ENCODE data around the gene ASPRV1. TPM values are rescaled to one million over a fixed set of nuclear protein-coding genes. Genes with fewer than 3 reads are reported as not detected.
A peak's percentile ranks its signal among the peaks of the same experiment; 100 is the strongest.

Gene ASPRV1
- total RNA-seq, 4 donors from 2014 or later = 0.95 to 1.2 TPM; not detected in 2

DNA sequence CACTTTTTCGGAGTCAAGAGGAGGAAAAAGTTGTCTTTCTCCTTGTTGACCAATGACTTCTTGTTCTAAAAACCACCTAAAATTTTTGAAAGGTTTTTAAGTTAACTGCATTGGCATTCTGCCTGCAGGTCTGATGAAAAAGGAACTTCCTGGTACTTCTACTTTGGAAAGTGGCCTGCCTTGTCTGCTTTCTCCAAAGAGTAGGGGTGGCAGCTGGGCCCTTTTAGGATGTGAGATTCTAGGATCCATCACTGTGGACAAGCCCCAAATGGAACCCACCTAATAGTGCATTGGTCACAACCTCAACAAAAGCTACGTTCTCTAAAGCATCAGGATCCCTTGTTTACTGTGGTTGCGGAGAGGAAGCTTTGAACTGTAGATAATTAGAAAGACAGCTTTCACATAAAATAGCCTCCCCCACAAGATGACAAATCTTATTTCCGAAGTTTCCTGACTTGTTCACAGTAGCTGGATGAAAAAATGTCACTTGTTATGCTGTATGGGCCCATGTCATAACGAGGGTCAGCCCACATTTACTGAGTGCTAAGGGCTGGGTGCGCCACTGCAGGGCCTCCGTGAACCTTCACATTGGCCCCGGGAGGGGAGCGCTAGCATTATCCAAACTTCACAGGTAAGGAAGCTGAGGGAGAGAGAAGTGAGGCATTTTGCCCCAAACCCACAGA is 17.4 kb downstream of the ASPRV1 start:
- peaks cover 5% of the 10 kb centered on the region for H3K27me3 ChIP-seq
- WGBS, 2 donors (ENCODE audit: low coverage in 1 of 2) = 83 to 86% methylated on average over 1 to 9 of the region's 9 CpGs
- no peak for TF ChIP-seq POLR2AphosphoS5 (IDR thresholded peaks at IDR 0.05)
- TF ChIP-seq, protein P1, sequence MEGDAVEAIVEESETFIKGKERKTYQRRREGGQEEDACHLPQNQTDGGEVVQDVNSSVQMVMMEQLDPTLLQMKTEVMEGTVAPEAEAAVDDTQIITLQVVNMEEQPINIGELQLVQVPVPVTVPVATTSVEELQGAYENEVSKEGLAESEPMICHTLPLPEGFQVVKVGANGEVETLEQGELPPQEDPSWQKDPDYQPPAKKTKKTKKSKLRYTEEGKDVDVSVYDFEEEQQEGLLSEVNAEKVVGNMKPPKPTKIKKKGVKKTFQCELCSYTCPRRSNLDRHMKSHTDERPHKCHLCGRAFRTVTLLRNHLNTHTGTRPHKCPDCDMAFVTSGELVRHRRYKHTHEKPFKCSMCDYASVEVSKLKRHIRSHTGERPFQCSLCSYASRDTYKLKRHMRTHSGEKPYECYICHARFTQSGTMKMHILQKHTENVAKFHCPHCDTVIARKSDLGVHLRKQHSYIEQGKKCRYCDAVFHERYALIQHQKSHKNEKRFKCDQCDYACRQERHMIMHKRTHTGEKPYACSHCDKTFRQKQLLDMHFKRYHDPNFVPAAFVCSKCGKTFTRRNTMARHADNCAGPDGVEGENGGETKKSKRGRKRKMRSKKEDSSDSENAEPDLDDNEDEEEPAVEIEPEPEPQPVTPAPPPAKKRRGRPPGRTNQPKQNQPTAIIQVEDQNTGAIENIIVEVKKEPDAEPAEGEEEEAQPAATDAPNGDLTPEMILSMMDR (IDR thresholded peaks at IDR 0.05) = no peak
- TF ChIP-seq EP300 (IDR thresholded peaks at IDR 0.05; ENCODE audit: low read depth) = no peak
- no peak for TF ChIP-seq POLR2A (IDR thresholded peaks at IDR 0.05)
- H3K9me3 ChIP-seq = no peaks in the 10 kb centered on the region
- H3K4me3 ChIP-seq = no peak overlapping the region
- peaks cover 0 to 13% (median 2%) of the 10 kb centered on the region in 4 donors for H3K4me1 ChIP-seq
- no peak for DNase-seq
- peaks cover 0 to 34% (median 6%) of the 10 kb centered on the region in 4 donors for H3K36me3 ChIP-seq
- no peak overlapping the region for H3K27ac ChIP-seq
- in situ Hi-C loops (cut with MboI; ENCODE audit: low pct_ligation_motif_present in 1 of 4, low pct_unique_long_range_greater_than_20kb in 1 of 4, low sequenced_read_pairs in 3 of 4) = loop anchor here in 1 of 4 donors (25.0 kb wide), 1 partner anchor 118 kb away; no protein-coding TSS in a partner anchor
- intact Hi-C loops (cut with DNase I; ENCODE audit: low total_unique reads) = no loop called here

DNA sequence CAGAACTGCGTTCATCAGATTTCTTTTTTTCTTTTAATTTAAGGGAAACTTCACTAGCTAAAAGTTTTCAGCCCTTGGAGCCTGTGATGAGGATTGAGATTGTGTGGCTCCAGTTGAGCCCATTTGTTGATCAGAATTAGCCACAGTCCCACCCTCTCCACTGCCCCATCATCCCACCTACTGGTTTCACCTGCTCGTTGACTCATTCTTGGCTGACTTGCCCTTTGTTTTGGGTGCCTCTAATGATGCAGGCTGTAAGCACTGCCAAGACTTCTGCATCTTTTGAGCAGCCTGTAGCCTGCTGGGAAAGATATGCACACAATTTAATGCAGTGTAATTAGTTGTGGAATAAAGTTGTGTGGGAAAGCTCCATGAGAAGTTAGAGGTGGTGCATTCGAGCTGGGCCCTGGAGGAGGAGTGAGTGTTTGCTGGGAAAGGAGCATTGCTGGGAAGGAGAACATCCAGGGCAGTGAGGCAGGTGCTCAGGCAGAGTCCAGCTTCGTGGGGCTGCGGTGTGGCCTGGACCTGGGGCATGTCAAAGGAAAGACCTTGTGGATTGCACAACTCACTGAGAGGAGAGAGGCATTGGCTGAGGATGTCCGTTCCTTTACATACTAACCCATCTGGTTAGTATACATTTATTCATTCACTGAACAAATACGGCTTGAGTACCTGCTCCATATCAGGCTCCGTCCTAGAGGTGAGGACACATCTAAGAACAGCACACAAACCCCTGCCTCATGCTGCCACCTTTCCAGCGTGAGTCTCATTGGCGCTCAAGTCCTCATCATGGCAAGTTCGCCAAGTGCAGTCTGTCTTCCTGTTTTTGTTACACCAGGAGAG is 18.2 kb downstream of the ASPRV1 start:
- no peak overlapping the region for H3K27ac ChIP-seq
- in situ Hi-C loops (cut with MboI; ENCODE audit: low pct_ligation_motif_present in 1 of 4, low pct_unique_long_range_greater_than_20kb in 1 of 4, low sequenced_read_pairs in 3 of 4) = loop anchor here in 1 of 4 donors (25.0 kb wide), 1 partner anchor 119 kb away; no protein-coding TSS in a partner anchor
- WGBS, 2 donors (ENCODE audit: low coverage in 1 of 2) = 90 to 94% methylated on average over 8 to 11 of the region's 11 CpGs

DNA sequence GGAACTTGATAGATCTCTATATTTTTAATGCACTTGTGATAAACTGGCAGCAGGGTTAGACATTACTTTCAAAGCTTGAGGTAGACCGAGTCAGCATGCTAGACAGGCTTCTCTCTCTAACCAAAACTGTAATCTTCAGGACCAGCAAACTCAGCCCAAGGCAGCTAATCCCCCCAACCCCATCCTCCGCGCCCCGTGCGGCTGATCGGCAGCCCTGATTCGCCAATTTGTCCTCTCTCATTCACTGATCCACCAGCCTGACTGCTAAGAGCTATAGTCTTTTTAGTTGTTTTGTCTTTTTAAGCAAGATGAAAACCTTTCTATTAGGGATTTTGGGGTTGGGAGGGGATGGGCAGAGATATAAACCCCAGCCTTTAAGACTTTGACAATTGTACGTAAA is 20.7 kb downstream of the ASPRV1 start:
- Histone ChIP-seq H3K9me3 (no peaks in the 10 kb centered on the region), H3K27ac (no peak overlapping the region), H3K4me3 (no peak overlapping the region), H3K36me3 (peaks cover 0 to 66% (median 21%) of the 10 kb centered on the region in 4 donors), H3K27me3 (no peaks in the 10 kb centered on the region), H3K4me1 (peaks cover 0 to 7% (median 0%) of the 10 kb centered on the region in 4 donors)
- no peak for DNase-seq
- in situ Hi-C loops (cut with MboI; ENCODE audit: low pct_ligation_motif_present in 1 of 4, low pct_unique_long_range_greater_than_20kb in 1 of 4, low sequenced_read_pairs in 3 of 4) = loop anchor here in 1 of 4 donors (25.0 kb wide), 1 partner anchor 122 kb away; no protein-coding TSS in a partner anchor
- WGBS, 2 donors (ENCODE audit: low coverage in 1 of 2) = 93 to 95% methylated on average over 2 to 8 of the region's 8 CpGs
- no peak for TF ChIP-seq POLR2AphosphoS5 (IDR thresholded peaks at IDR 0.05)
- intact Hi-C loops (cut with DNase I; ENCODE audit: low total_unique reads) = no loop called here

More for the DNA sequence above, 18.2 kb downstream of the ASPRV1 start:
- Histone ChIP-seq H3K4me3 (no peak overlapping the region), H3K4me1 (peaks cover 0 to 13% (median 2%) of the 10 kb centered on the region in 4 donors), H3K27me3 (no peaks in the 10 kb centered on the region), H3K9me3 (no peaks in the 10 kb centered on the region), H3K36me3 (peaks cover 0 to 41% (median 10%) of the 10 kb centered on the region in 4 donors)
- intact Hi-C loops (cut with DNase I; ENCODE audit: low total_unique reads) = no loop called here
- no peak for DNase-seq
- TF ChIP-seq EP300 (IDR thresholded peaks at IDR 0.05; ENCODE audit: low read depth) (no peak), POLR2A (IDR thresholded peaks at IDR 0.05) (no peak), POLR2AphosphoS5 (IDR thresholded peaks at IDR 0.05) (no peak)
- TF ChIP-seq, protein P1 (IDR thresholded peaks at IDR 0.05) = no peak

DNA sequence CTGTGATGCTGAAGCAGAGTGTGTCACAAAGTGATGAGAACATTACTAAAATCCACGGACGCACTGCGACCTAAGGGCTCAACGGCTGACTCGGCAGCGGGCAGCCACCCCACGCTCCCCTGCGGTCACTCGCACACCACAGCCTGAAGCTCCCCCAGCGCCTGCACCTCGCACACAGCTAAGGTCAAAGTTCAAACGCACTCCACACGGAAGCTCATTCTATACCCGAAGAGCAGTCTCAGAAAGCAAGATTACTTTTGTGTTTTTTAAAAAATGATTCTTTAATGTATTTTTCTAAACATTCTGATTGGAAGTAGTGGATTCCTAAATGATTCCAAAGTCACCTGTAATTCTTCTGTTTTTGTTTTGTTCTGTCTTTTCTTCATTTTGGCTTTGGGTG is 21.7 kb downstream of the ASPRV1 start:
- DNase-seq = no peak
- H3K9me3 ChIP-seq = no peaks in the 10 kb centered on the region
- peaks cover 0 to 73% (median 24%) of the 10 kb centered on the region in 4 donors for H3K36me3 ChIP-seq
- 83% methylated on average over 14 of the region's 14 CpGs; no CpG with 5 or more reads in 1 of the 2 donors for WGBS, 2 donors (ENCODE audit: low coverage in 1 of 2)
- intact Hi-C loops (cut with DNase I; ENCODE audit: low total_unique reads) = no loop called here
- H3K4me1 ChIP-seq = peaks cover 0 to 7% (median 0%) of the 10 kb centered on the region in 4 donors
- no peak overlapping the region for H3K27ac ChIP-seq
- no peak overlapping the region for H3K4me3 ChIP-seq
- TF ChIP-seq EP300 (IDR thresholded peaks at IDR 0.05; ENCODE audit: low read depth) (no peak), POLR2A (IDR thresholded peaks at IDR 0.05) (no peak), POLR2AphosphoS5 (IDR thresholded peaks at IDR 0.05) (peak in 1 of 3 donors; percentile 3)
- TF ChIP-seq, protein P1 (IDR thresholded peaks at IDR 0.05) = no peak
- in situ Hi-C loops (cut with MboI; ENCODE audit: low pct_ligation_motif_present in 1 of 4, low pct_unique_long_range_greater_than_20kb in 1 of 4, low sequenced_read_pairs in 3 of 4) = loop anchor here in 1 of 4 donors (25.0 kb wide), 1 partner anchor 123 kb away; no protein-coding TSS in a partner anchor
- no peaks in the 10 kb centered on the region for H3K27me3 ChIP-seq

All from transverse colon (tissue), 4 donors.